Activated CD8-positive, alpha-beta memory T cell treated with anti-CD3 and anti-CD28 coated beads for 4 hours (primary cell): Measurements from ENCODE around the gene TTLL3.
A peak's percentile ranks its signal among the peaks of the same experiment; 100 is the strongest.
"Not testable (repeated sequence)": the region's sequence is repeated elsewhere in the genome, so short reads cannot be mapped to it uniquely, and the experiment has no call there.

Source experiments
- DNase-seq, 2 donors: peaks; one replicate each; pipeline ENCODE4 v3.0.0-alpha.2; 2020; ENCODE audit warnings: low read depth in 2 of 2

TTLL3 gene

GRCh38 chr3:9837701-9838582 lies 27.9 kb downstream of the TTLL3 start:
- no peak for DNase-seq

GRCh38 chr3:9838856-9839255 lies 28.8 kb downstream of the TTLL3 start:
- DNase-seq: no peak

- no peak for DNase-seq
Observed at GRCh38 chr3:9841015-9841414, 31.0 kb downstream of the TTLL3 start.

GRCh38 chr3:9843715-9844438 lies 33.8 kb downstream of the TTLL3 start, which contains the start of gene RPUSD3:
RPUSD3 (minus strand) TSS chr3:9844008; CDS start chr3:9843990, 18 bp downstream.
- DNase-seq: peak; percentile 90 to 93

- no peak for DNase-seq
Observed at GRCh38 chr3:9846231-9846630, 36.2 kb downstream of the TTLL3 start.

GRCh38 chr3:9846931-9847488 lies 36.9 kb downstream of the TTLL3 start:
- DNase-seq: no peak

GRCh38 chr3:9847870-9848269 lies 37.8 kb downstream of the TTLL3 start:
- not testable (repeated sequence) for DNase-seq

- DNase-seq: not testable (repeated sequence)
Observed at GRCh38 chr3:9848860-9849259, 38.8 kb downstream of the TTLL3 start.

- DNase-seq: not testable (repeated sequence)
Observed at GRCh38 chr3:9851383-9851782, 41.3 kb downstream of the TTLL3 start.

- DNase-seq: not testable (repeated sequence)
Observed at GRCh38 chr3:9851926-9852325, 41.9 kb downstream of the TTLL3 start.

- no peak for DNase-seq
Observed at GRCh38 chr3:9852528-9852927, 42.5 kb downstream of the TTLL3 start.

GRCh38 chr3:9854291-9854940 lies 44.4 kb downstream of the TTLL3 start:
- not testable (repeated sequence) for DNase-seq

- DNase-seq: no peak
Observed at GRCh38 chr3:9855594-9855993, 45.5 kb downstream of the TTLL3 start.

GRCh38 chr3:9859530-9860025 lies 49.5 kb downstream of the TTLL3 start:
- no peak for DNase-seq

GRCh38 chr3:9861201-9861600 lies 51.1 kb downstream of the TTLL3 start:
- no peak for DNase-seq

GRCh38 chr3:9861626-9862130 lies 51.6 kb downstream of the TTLL3 start:
- no peak for DNase-seq

GRCh38 chr3:9862391-9863057 lies 52.5 kb downstream of the TTLL3 start:
- no peak for DNase-seq

- no peak for DNase-seq
Observed at GRCh38 chr3:9863058-9863772, 53.2 kb downstream of the TTLL3 start.

- no peak for DNase-seq
Observed at GRCh38 chr3:9864200-9864927, 54.3 kb downstream of the TTLL3 start.
